ENCODE results near the gene ACTR1A. TPM values are rescaled to one million over a fixed set of nuclear protein-coding genes. Genes with fewer than 3 reads are reported as not detected.

The ACTR1A gene
- total and polyA plus RNA-seq, 7 donors, result 48.6 to 146 (median 124) TPM

GRCh38 chr10:102451105-102451969 lies 51.2 kb downstream of the ACTR1A start, which contains the start of gene C10orf95:
C10orf95 (minus strand) TSS chr10:102451543; CDS start chr10:102451093, 450 bp downstream.
- intact Hi-C loops (cut with DNase I), result loop anchor here (2.0 kb wide), 1 partner anchor 19 kb away; the partner anchor contains the start of gene CUEDC2
- 8 to 27% methylated on average over 28 of the region's 28 CpGs for WGBS, 2 donors

GRCh38 chr10:102450374-102451104 lies 52.0 kb downstream of the ACTR1A start:
- TF ChIP-seq POLR2AphosphoS5 (IDR thresholded peaks at IDR 0.05) (peak in 3 of 4 donors; percentile 30 to 61 (median 40)), POLR2A (IDR thresholded peaks at IDR 0.05) (no peak)
- 0% methylated on average over 104 of the region's 104 CpGs for WGBS, 2 donors
- intact Hi-C loops (cut with DNase I), result loop anchor here (1.0 to 2.0 kb wide), 2 partner anchors 18 to 29 kb away; partner anchors contain the start of gene CUEDC2
- H3K9me3 ChIP-seq, result no peaks in the 10 kb centered on the region
- H3K4me1 ChIP-seq, result peaks cover 0 to 20% (median 17%) of the 10 kb centered on the region in 4 donors
- DNase-seq, result peak; percentile 88
- peak overlapping the region; percentile 60 to 86 (median 70) for H3K4me3 ChIP-seq
- H3K27ac ChIP-seq, result peak overlapping the region; percentile 83 to 88 (median 84)
- no peaks in the 10 kb centered on the region for H3K36me3 ChIP-seq
- no peaks in the 10 kb centered on the region for H3K27me3 ChIP-seq

More at GRCh38 chr10:102451105-102451969, 51.2 kb downstream of the ACTR1A start, which contains the start of gene C10orf95:
- Histone ChIP-seq H3K9me3 (no peaks in the 10 kb centered on the region), H3K27ac (peak within 1 kb of the TSS; percentile 83 to 88 (median 84)), H3K27me3 (no peaks in the 10 kb centered on the region), H3K36me3 (no peaks in the 10 kb centered on the region), H3K4me1 (peaks cover 0 to 20% (median 17%) of the 10 kb centered on the region in 4 donors), H3K4me3 (peak within 1 kb of the TSS; percentile 60 to 86 (median 70))
- TF ChIP-seq CTCF (IDR thresholded peaks at IDR 0.05), result no peak
- no peak for TF ChIP-seq POLR2A (IDR thresholded peaks at IDR 0.05)
- TF ChIP-seq POLR2AphosphoS5 (IDR thresholded peaks at IDR 0.05), result no peak
- TF ChIP-seq EP300 (IDR thresholded peaks at IDR 0.05), result no peak
- DNase-seq, result no peak

- TF ChIP-seq POLR2A (IDR thresholded peaks at IDR 0.05) (no peak), POLR2AphosphoS5 (IDR thresholded peaks at IDR 0.05) (no peak), EP300 (IDR thresholded peaks at IDR 0.05) (no peak), CTCF (IDR thresholded peaks at IDR 0.05) (no peak)
- Histone ChIP-seq H3K36me3 (no peaks in the 10 kb centered on the region), H3K4me1 (peaks cover 0 to 20% (median 17%) of the 10 kb centered on the region in 4 donors), H3K27ac (peak overlapping the region; percentile 83 to 88 (median 84)), H3K4me3 (peak overlapping the region; percentile 51 to 86 (median 70)), H3K27me3 (no peaks in the 10 kb centered on the region), H3K9me3 (no peaks in the 10 kb centered on the region)
- no peak for DNase-seq
- intact Hi-C loops (cut with DNase I), result loop anchor here (1.0 to 2.0 kb wide), 2 partner anchors 17 to 29 kb away; partner anchors contain the start of gene CUEDC2
- 0 to 1% methylated on average over 11 of the region's 11 CpGs for WGBS, 2 donors
These were observed 52.5 kb downstream of the ACTR1A start for GRCh38 chr10:102450124-102450373.

GRCh38 chr10:102449321-102450123 lies 53.0 kb downstream of the ACTR1A start:
- 6 to 9% methylated on average over 30 of the region's 30 CpGs for whole genome bisulfite sequencing, 2 donors
- DNase-seq, result peak; percentile 85
- Histone ChIP-seq H3K4me1 (peaks cover 0 to 20% (median 17%) of the 10 kb centered on the region in 4 donors), H3K27me3 (no peaks in the 10 kb centered on the region), H3K27ac (peak overlapping the region; percentile 83 to 88 (median 84)), H3K9me3 (no peaks in the 10 kb centered on the region), H3K4me3 (peak overlapping the region; percentile 51 to 86 (median 70)), H3K36me3 (no peaks in the 10 kb centered on the region)
- TF ChIP-seq CTCF (IDR thresholded peaks at IDR 0.05), result no peak
- no peak for TF ChIP-seq POLR2AphosphoS5 (IDR thresholded peaks at IDR 0.05)
- no peak for TF ChIP-seq EP300 (IDR thresholded peaks at IDR 0.05)
- TF ChIP-seq POLR2A (IDR thresholded peaks at IDR 0.05), result no peak
- intact Hi-C loops (cut with DNase I), result loop anchor here (1.0 to 2.0 kb wide), 2 partner anchors 17 to 28 kb away; partner anchors contain the start of gene CUEDC2
